Measurements from ENCODE around the gene SFXN1.

The SFXN1 gene

GRCh38 chr5:175466700-175467318 lies 11.6 kb upstream of the SFXN1 start:
- no peak for DNase-seq (ENCODE audit: low read depth)

DNA sequence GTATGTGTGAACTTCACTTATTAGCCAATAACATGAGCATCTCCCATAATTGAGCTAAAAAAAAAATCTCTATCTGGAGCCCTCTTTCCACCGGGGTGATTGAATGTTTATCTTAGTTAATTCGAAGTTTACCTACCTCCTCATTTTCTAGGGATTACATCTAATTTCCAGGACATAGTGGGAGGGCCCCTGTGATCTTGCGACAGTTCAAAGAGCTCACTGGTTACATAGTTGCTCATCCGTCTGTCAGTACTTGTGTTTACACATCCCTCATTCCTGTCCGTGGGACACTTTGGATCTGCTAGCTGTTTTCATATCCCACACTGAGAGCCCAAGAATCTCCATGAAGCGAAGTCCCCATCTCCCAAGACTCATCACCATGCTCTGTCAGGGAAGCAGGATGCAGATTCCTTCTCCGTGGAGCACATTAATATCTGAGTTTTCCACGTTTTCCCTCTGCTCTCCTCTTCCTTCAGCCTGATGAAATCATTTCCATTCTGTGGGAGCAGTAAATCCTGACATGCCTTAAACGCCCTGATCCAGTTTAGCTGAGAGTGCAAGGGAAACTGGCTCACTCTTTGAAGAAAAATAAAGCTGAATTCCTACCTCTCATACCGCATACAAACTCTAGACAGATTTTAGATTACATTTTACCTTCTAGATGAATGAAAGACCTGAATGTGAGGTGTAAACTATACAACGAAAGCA lies 10.2 kb upstream of the SFXN1 start:
- DNase-seq (ENCODE audit: low read depth) = no peak

- no peak for DNase-seq (ENCODE audit: low read depth)
Observed at GRCh38 chr5:175468892-175469291, 9.5 kb upstream of the SFXN1 start.

- DNase-seq (ENCODE audit: low read depth) = no peak
Observed at GRCh38 chr5:175469916-175470315, 8.4 kb upstream of the SFXN1 start.

DNA sequence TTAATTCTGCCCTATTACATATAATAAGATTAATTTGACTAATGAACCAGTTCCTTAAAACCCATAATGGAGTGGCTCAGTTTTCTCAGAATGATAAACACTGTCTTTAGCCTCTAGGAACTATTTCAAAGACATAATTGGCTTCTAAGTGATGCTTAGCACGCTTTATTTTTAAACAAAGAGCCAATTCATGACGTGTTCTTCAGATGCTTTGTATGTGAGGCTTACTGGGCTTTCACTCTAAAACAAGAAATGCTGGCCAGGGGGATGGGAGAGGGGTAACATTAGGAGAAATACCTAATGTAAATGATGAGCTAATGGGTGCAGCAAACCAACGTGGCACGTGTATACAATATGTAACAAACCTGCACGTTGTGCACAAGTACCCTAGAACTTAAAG lies 7.6 kb upstream of the SFXN1 start:
- no peak for DNase-seq (ENCODE audit: low read depth)

GRCh38 chr5:175471196-175471595 lies 7.2 kb upstream of the SFXN1 start:
- DNase-seq (ENCODE audit: low read depth) = no peak

- no peak for DNase-seq (ENCODE audit: low read depth)
Observed at GRCh38 chr5:175471628-175472027, 6.7 kb upstream of the SFXN1 start.

DNA sequence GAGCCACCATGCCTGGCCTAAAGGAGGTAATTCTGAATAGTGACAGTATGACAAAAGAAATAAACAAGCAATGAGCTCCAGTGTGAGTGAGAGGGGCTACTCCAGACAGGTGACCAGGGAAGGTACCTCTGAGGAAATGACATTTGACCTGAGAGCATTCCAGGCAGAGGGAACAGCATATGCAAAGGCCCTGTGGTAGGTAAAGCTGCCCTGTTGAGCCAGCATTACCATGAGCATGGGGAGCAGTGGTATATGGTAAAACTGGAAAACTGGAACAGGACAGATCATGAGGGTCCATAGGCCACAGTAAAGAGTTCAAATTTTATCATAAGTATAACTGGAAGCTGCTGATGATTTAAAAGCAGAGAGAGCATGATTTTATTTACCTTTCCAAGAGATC lies 6.0 kb upstream of the SFXN1 start:
- DNase-seq (ENCODE audit: low read depth) = no peak

DNA sequence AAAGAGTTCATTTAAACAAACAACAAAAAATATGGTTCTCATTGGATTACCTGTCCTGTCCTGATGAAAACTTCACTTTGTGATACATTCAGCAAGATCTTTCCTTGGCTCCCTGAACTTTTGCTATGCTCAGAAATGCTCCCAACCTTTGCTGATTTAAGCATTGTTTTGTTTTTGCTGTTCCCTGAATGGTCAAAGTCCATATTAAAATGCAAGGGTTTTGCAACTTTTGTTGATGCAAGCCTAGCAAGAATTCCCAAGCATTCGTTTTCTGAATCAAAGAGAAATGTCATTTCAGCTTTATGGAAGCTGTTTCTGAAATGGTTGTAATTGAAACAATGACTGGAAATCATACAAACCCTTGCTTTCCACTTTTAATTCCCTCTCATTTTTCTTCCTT lies 3.1 kb upstream of the SFXN1 start:
- DNase-seq (ENCODE audit: low read depth) = no peak

DNA sequence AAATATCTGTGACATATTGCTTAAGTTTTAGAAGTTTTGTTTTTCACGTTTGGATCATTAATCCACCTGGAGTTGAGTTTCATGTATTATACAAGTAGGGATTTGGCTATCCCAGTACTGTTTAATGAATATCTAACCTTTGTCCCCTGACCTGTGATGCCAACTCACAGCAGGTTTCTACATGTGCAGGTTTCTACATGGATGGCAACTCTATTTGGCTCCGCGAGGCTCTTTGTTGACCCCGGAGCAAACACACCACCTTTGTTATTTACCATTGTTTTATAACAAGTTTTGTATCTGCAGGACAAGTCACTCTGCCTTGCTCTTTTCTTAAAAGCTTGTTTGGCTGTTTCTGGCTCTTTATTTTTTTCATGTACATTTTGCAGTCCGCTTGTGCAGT lies 920 bp upstream of the SFXN1 start:
- DNase-seq (ENCODE audit: low read depth) = no peak

- DNase-seq (ENCODE audit: low read depth) = no peak
Observed at GRCh38 chr5:175478008-175478383, 364 bp upstream of the SFXN1 start.

DNA sequence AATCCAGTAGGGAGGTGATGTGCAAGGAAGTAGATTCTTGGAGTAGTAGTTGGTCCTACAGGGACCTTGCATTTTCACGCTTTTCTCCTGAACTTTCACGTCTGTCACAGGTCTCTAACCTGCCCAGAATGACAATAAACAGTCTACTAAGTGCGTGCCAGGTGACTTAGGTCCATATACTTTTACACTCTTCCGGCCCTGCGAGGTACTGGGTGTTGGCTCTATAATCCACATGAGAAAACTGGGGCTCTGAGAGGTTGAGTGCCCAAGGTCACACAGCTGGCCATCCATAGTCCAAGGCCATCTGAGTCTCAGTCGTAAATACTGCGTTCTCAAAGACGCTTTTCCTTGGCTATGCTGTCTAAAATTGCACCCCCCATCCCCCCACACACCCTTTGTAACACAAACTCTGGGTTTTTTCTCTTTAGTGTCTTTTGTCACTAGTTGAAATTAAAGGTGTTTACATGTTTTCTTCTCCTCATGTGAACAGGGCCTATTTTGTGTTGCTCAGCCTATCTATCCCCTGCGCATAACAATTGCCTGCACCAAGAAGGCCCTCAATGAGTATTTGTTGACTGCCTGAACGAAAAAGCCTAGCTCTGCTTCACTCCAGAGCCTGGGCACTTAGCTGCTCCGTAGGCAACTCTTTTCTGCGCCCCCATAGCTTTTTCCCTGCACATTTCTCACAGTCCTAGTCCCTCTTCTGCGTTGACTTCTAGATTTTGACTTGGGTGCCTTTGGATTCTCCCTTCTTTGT lies 943 bp downstream of the SFXN1 start:
- DNase-seq (ENCODE audit: low read depth) = no peak

- no peak for DNase-seq (ENCODE audit: low read depth)
Observed at GRCh38 chr5:175483337-175483736, 5.0 kb downstream of the SFXN1 start.

- no peak for DNase-seq (ENCODE audit: low read depth)
Observed at GRCh38 chr5:175484322-175484721, 6.0 kb downstream of the SFXN1 start.

DNA sequence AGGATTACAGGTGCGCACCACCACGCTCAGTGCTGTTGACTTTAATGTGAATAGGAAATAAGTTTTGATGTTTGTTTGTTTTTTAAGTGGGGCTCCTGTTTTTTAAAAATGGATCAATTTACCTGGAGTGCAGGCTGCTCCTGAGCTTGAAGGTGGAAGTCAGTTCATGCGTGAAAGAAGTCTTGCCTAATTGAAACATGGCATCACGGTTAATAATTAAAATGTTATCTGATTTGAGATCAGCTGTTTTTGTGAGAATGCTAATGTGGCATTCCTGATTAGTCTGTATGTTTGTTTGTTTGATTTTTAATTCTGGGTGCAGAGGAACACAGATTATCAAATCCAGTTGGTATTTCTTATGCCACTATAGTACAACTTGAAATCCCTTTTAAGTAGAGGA lies 6.5 kb downstream of the SFXN1 start:
- DNase-seq (ENCODE audit: low read depth) = no peak

GRCh38 chr5:175485631-175486030 lies 7.3 kb downstream of the SFXN1 start:
- no peak for DNase-seq (ENCODE audit: low read depth)

DNA sequence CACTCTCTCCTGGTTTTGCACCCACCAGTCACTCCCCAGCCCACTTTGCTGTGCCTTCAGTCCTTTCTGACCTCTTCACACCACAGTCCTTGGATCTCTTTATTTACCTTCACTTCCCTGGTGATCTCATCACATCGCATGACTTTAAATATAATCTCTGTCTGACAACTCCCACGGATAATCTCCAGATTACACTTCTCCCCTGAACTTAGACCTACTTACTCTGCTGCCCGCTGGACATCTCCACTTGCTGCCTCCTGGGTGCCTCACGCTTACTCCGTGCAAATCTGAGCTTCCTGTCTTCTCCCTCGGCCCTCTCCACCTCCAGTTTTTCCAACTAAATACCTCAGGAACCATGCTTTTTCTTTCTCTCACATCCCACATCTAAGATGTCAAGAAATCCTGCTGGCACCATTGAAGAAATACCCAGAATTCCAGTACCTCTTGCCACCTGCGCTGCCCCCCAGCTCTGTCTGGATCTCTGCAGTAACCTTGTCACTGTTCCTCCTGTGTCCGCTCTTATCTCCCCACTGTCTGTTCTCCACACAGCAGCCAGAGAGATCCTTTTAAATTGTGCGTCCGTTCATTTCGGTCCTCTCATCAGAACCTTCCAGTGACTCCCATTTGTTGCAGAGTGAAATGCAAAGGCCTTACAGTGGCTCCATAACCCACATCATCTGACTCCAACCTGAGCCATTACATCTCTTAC lies 9.3 kb downstream of the SFXN1 start:
- no peak for DNase-seq (ENCODE audit: low read depth)

GRCh38 chr5:175489693-175490443 lies 11.5 kb downstream of the SFXN1 start:
- DNase-seq (ENCODE audit: low read depth) = no peak

GRCh38 chr5:175491223-175491622 lies 12.9 kb downstream of the SFXN1 start:
- DNase-seq (ENCODE audit: low read depth) = no peak

GRCh38 chr5:175493260-175493659 lies 14.9 kb downstream of the SFXN1 start:
- no peak for DNase-seq (ENCODE audit: low read depth)

- no peak for DNase-seq (ENCODE audit: low read depth)
Observed at GRCh38 chr5:175493726-175494125, 15.4 kb downstream of the SFXN1 start.
